ENCODE measurements around the gene SRCAP. TPM values are rescaled to one million over a fixed set of nuclear protein-coding genes. Genes with fewer than 3 reads are reported as not detected.

The SRCAP gene
- total RNA-seq, 1 experiment from 2014 or later: 46.2 TPM

GRCh38 chr16:30736995-30737793 lies 38.2 kb downstream of the SRCAP start:
- DNase-seq (ENCODE audit: low spot score): no peak

DNA sequence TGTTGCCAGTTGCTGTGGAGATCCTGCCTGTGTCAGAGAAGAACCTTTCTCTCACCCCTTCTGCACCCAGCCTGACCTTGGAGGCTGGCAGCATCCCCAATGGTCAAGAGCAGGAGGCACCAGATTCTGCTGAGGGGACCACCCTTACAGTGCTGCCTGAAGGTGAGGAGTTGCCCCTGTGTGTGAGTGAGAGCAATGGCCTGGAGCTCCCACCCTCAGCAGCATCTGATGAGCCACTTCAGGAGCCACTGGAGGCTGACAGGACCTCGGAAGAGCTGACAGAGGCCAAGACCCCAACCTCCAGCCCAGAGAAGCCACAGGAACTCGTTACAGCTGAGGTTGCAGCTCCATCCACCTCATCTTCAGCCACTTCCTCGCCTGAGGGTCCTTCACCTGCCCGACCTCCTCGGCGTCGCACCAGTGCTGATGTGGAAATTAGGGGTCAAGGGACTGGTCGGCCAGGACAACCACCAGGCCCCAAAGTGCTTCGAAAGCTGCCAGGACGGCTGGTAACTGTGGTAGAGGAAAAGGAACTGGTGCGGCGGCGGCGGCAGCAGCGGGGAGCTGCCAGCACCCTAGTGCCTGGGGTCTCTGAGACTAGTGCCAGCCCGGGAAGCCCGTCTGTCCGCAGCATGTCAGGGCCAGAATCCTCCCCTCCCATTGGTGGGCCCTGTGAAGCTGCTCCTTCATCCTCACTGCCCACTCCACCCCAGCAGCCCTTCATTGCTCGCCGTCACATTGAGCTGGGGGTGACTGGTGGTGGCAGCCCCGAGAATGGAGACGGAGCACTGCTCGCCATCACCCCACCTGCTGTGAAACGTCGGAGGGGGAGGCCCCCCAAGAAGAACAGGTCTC lies 39.0 kb downstream of the SRCAP start:
- no peak for DNase-seq (ENCODE audit: low spot score)

- no peak for DNase-seq (ENCODE audit: low spot score)
Observed at GRCh38 chr16:30738984-30739951, 40.3 kb downstream of the SRCAP start.

DNA sequence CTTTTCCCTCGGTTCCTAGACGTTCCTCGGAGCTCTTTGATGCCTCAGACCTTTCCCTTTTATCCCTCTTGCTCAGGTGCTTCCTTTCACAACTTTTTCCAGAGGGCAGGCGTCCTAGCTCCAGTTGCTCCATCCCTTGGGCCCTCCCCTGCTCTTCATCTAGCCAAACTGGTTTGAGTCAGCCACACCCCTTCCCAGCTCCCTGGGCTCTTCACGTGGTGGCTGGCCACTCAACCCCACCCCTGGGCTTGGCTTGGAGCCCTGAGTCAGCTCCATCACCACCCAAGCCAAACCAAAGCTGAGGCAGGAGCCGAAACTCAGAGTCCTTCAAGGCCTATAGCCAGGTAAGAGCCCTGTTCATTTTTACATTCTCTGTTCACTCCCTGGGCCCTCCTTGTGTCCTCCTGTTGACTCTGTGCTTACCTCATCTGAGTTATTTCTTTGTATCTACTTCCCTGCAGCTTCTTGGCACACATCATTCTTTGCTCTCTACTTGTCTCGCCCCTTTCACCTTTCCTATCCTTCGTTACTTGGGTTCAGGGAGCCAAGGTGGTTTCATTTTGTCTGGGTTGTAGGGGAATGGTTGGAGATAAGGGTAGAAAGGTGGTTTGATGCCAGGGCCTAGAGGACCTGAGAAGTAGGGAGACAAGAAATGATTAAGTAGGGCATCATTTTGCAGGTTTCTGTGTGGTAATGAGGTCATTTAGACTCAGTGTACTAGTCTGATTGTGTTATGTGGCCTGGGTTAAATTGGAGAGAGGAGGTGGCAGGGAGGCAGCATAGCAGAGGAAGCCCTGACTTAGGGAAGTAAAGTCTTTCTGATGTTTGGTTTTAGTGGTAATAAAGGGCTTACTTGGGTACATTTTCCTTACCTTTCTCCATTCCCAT lies 41.6 kb downstream of the SRCAP start:
- DNase-seq (ENCODE audit: low spot score): peak; percentile 98

DNA sequence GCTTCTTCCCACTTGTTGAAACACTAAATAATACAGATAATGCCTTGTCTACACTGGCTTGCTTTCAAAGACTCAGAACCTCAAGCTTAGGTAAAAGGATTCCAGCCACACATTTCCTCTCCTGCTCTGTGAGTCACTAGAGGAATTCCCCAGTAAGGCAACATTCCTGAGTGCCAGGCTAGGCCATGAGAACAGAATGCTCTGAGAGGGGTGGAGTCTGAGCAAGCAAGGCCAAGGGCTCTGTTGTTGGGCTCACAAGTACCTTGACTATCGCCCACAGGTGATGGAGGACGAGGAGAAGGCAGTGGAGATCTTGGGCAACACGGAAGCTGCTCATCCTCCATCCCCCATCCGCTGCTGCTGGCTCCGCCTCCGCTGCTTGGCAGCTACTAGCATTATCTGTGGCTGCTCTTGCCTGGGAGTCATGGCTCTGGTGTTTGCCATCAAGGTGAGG lies 42.5 kb downstream of the SRCAP start:
- peak; percentile 95 for DNase-seq (ENCODE audit: low spot score)

DNA sequence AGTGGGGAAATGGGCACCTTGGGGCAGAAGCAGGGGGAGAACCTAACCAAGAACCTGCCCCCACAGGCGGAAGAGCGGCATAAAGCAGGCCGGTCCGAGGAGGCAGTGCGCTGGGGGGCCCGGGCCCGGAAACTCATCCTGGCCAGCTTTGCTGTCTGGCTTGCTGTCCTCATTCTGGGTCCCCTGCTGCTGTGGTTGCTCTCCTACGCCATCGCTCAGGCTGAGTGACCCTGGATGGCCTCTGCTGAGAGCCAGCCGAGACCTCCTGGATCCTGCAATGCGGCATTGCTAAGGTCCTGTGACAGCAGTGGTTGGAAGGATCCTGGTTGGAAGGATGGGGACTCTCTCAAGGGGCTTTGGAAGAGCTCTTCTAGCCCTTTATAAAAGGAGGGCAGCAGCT lies 44.7 kb downstream of the SRCAP start:
- no peak for DNase-seq (ENCODE audit: low spot score)

GRCh38 chr16:30744183-30744582 lies 45.2 kb downstream of the SRCAP start:
- DNase-seq (ENCODE audit: low spot score): no peak

DNA sequence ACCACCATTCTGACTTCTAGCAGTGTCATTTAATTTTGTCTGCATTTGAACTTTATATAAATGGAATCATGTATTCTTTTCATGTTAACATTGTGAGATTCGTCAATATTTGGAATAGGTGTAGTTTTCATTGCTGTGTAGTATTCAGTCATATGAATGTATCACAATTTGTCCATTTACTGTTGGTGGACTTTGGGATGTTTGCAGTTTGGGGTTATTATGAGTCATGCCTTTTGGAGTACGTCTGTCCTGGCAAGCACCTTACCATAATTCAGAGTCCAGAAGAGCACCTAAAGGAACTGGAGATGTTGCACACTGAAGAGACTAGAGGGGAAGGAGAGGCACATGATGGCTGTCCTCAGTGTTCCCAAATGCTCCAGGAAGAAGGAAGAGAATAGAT lies 46.1 kb downstream of the SRCAP start:
- DNase-seq (ENCODE audit: low spot score): no peak

GRCh38 chr16:30746638-30747175 lies 47.7 kb downstream of the SRCAP start:
- DNase-seq (ENCODE audit: low spot score): no peak

GRCh38 chr16:30747331-30747730 lies 48.4 kb downstream of the SRCAP start:
- peak; percentile 26 for DNase-seq (ENCODE audit: low spot score)

DNA sequence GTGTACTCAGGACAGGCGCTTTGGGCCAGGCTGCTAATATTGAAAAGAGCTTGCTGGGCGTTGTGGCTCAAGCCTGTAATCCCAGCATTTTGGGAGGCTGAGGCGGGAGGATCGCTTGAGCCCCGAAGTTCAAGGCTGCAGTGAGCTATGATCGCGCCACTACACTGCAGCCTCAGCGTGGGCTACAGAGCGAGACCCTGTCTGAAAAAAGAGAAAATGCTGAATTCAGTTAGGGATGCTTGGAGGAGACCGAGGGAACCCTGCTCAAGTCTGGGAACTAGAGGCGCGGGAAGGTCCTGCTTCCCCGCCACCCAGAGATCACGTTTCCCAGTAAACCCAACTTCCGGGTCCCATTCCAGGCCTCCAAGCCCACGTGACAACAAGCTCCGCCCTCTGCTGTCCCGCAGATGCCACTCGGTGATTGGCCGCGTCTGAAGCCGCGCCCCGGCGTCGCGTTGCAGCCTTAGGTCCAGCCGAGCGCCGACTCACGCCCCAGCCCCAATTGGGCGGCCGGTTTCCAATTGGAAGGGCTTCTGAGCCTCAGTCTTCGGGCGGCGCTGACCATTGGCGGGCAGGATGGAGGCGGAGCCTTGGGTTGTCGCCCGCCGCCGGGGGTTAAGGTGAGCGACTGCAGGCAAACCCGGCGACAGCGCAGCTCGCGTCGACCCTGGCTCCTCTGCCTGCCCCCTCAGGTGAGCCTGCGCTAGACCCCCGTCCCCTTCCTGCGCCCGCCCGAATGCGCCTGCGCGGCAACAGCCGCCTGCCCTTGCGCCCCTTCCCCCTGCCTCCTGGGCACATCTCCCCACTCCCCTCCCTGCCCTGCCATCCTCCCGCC lies 49.0 kb downstream of the SRCAP start, which contains the start of gene PHKG2:
Gene PHKG2, plus strand, starts transcription at position 627 of the 835 bp plus-strand sequence. CDS start 396 bp downstream, outside the sequence.
- DNase-seq (ENCODE audit: low spot score): peak; percentile 99

GRCh38 chr16:30748634-30749445 lies 49.9 kb downstream of the SRCAP start:
- DNase-seq (ENCODE audit: low spot score): no peak

DNA sequence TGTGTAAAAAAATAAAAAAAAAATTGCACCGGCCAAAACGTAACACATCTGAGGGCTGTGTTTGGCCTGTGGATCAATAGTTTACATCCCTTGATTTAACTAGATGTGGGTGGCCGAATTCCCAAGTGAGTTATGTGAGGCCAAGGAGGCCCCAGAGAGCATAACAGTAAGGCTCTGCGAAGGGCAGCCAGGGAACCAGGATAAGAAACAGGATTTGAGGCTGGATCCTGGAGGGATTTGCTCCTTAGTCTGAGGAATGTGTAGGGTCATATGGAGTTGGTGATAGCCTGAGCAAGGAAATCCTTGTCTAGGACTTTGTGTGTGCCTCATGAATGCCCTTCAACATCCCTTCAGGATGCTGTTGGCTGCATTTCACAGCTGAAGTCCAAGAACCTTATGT lies 51.2 kb downstream of the SRCAP start:
- no peak for DNase-seq (ENCODE audit: low spot score)

- DNase-seq (ENCODE audit: low spot score): no peak
Observed at GRCh38 chr16:30750876-30751465, 52.0 kb downstream of the SRCAP start.

- DNase-seq (ENCODE audit: low spot score): no peak
Observed at GRCh38 chr16:30753596-30753995, 54.6 kb downstream of the SRCAP start.

- DNase-seq (ENCODE audit: low spot score): no peak
Observed at GRCh38 chr16:30755955-30756780, 57.2 kb downstream of the SRCAP start.

DNA sequence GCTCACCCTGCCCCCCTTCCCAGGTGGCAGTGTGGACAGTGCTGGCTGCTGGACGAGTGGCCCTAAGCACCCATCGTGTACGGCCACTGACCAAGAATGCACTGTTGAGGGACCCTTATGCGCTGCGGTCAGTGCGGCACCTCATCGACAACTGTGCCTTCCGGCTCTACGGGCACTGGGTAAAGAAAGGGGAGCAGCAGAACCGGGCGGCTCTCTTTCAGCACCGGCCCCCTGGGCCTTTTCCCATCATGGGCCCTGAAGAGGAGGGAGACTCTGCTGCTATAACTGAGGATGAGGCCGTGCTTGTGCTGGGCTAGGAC lies 57.8 kb downstream of the SRCAP start:
- DNase-seq (ENCODE audit: low spot score): no peak

Measured in HT-29 (cell line).